ENCODE data around the gene ERN1.
"Not testable (repeated sequence)": the region's sequence is repeated elsewhere in the genome, so short reads cannot be mapped to it uniquely, and the experiment has no call there.

ERN1 gene

GRCh38 chr17:64129765-64130558 is at the start of gene ERN1:
ERN1 (minus strand) TSS chr17:64130144; CDS start chr17:64130029, 115 bp downstream.
- DNase-seq: peak; percentile 89 to 92

DNA sequence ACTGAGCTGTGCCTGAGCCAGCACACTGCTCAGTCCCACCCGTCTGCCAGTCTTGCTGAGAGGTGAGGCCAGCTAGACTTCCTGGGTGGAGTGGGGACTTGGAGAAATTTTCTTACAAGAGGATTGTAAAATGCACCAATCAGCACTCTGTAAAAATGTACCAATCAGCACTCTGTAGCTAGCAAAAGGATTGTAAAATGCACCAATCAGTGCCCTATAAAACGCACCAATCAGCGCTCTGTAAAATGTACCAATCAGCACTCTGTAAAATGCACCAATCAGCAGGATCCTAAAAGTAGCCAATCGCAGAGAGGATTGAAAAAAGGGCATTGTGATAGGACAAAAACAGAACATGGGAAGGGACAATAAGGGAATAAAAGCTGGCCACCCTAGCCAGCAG is 49.1 kb upstream of the ERN1 start:
- not testable (repeated sequence) for DNase-seq

- DNase-seq: no peak
Measured at GRCh38 chr17:64178011-64178825, 48.3 kb upstream of the ERN1 start.

- DNase-seq: no peak
Measured at GRCh38 chr17:64177311-64178010, 47.5 kb upstream of the ERN1 start.

GRCh38 chr17:64176556-64176955 is 46.6 kb upstream of the ERN1 start:
- no peak for DNase-seq

DNA sequence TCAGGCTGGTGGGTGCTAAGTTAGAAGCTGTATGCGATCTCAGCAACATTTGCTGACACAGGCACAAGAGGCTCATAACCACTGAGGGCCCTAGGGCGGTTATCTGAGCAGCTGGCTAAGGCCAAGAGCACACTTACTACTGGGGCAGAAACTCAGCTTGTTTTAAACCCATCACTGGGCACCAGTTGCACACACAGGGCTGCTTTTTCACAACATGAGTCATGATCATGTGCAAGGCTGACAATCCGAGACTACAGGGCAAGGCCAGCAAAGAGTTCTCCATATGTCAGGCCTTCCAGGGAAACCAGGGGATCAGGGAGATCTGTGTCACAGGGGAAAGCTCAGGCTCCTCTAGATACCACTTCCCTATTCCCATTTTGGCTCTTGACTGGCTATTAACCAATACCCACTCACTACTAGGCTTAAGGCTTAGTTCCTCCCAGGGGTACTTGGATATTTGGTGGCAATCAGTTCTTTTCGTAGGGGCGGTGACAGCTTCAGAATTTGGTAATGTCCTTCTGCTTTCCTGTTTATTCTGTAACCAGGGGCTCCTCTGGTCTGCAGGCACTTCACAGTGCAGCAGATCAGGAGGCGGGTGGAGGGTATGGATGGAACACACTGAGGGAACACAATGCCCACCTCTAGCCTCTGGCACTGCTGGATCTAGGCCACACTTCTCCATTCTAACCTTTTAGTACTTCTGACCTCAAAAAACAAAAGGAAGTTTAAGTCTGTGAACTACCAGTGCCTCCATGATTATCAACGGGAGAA is 44.9 kb upstream of the ERN1 start:
- no peak for DNase-seq

DNA sequence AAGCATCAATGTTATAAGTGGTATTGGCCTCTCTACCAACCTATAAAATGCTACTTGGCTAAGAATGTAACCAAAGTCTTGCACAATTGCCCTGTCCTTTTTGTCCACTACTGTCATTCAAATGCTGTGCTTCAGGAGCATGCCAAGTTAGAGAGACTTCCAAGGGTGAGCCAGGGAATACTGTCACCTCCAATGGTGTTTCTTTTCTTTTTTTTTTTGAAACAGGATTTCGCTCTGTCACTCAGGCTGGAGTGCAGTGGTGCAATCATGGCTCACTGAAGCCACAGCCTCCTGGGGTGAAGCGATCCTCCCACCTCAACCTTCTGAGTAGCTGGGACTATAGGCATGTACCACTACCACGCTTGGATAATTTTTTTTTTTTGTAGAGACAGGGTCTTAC is 43.7 kb upstream of the ERN1 start:
- DNase-seq: no peak

DNA sequence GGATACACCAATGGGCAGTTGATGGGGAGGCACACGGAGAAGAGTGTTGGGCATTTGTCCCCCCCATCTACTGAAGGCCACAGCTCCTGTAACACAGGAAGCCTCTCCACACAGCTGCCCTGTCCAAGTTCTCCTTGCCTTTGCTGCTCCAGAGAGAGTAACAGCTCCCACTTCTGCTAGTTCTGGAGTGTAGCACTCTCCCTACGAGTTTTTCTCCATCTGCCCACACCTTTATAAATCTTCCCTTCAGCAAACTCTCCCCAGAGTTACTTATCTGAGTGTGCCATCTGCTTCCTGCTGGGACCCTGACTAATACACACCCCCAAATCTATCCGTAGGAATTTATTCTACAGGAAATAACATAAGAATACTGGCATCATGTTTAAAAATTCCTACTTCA is 42.6 kb upstream of the ERN1 start:
- DNase-seq: no peak

GRCh38 chr17:64171041-64171440 is 41.1 kb upstream of the ERN1 start:
- DNase-seq: no peak

DNA sequence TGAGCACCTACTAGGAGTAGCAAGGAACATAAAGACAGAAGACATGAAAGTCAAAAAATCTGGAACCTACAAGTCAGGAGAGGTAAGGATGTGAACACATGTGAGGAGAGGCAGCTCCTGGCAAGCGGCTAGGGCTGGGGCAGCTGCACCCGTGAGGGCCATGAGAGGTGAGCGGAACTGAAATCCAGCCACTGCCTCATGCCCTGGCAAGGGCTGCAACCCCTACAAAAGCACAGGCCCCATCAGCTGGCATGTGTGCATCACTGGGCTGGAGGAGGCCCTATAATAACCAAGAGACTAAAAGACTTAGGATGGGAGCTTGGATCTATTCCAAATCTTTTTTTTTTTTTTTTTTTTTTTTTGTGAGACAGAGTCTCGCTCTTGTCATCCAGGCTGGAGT is 40.3 kb upstream of the ERN1 start:
- no peak for DNase-seq

GRCh38 chr17:64167666-64168065 is 37.7 kb upstream of the ERN1 start:
- DNase-seq: not testable (repeated sequence)

DNA sequence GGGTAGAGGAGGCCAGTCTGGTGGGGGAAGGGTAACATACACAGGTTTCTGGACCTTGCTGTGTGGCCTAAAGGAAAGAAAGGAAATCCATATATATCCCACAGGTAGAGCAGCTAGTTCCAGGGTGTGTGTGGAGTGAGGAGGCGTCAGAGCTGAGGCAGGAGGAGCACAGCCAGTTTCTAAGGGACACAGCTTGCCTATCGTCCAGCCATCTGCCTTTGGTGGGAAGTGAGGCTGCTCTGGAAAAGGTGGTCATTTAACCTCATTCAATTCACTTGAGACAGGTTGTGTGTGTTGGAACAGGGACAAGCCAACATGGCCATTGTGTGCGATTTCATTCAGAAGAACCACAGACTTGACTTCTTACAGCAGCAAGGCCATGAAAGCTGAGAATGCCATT is 36.9 kb upstream of the ERN1 start:
- DNase-seq: peak in 1 of 2 experiments; percentile 6

GRCh38 chr17:64165347-64165746 is 35.4 kb upstream of the ERN1 start:
- DNase-seq: no peak

GRCh38 chr17:64164596-64165285 is 34.8 kb upstream of the ERN1 start:
- DNase-seq: no peak

DNA sequence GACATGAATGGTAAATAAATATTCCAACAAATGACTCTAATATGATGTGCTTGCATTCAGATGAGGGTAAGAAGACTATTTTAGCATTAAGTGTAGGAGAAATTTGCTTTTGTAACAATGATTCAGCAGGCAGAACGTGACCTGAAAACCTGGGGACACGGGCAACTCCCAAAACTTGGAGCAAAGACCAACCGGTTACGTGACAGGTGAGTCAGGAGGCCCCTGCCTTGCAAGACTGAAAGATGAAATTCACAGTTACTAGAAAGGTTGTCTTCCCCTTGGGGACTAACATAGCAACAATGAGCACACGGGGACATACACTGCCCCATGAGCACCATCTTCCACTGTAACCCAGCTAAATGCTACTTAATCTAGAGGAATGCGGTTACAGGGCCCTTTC is 33.5 kb upstream of the ERN1 start:
- DNase-seq: no peak

- DNase-seq: no peak
Measured at GRCh38 chr17:64162554-64162953, 32.6 kb upstream of the ERN1 start.

GRCh38 chr17:64161380-64162176 is 31.6 kb upstream of the ERN1 start:
- no peak for DNase-seq

GRCh38 chr17:64160378-64160777 is 30.4 kb upstream of the ERN1 start:
- DNase-seq: no peak

DNA sequence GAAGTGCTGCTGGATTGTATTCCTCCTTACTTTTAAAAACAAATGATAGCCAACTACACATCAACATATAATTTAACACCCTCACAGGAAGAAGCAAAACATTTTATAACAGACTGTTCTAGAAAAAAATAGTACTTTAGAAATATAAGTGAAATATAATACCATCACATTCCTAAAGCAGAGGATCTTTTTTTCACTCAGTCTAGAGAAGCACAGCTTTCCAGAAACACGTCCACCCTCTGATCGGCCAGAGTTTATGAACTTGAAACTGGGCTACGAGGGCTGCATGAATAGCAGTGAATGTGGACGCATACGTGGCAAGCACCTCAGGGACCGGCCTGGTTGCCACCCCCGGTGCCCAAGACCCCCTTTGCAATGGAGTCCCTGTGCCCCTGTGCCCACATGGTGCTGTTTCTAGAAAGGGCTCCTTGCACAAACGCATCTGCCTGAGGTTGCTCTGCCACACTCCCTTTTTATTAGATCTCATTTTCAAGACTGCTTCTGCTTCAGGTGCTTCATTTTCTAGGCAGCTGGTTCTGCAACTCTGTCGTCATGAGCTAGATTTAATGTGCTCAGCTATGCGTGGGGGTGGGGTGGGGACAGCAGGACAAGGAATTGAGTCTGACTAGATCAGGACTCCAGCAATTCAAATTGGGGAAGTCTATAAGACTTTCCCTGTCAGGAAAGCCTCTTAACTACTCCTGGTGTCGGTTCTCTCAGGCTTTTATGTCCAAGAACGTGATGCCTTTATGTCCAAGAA is 29.1 kb upstream of the ERN1 start:
- no peak for DNase-seq

DNA sequence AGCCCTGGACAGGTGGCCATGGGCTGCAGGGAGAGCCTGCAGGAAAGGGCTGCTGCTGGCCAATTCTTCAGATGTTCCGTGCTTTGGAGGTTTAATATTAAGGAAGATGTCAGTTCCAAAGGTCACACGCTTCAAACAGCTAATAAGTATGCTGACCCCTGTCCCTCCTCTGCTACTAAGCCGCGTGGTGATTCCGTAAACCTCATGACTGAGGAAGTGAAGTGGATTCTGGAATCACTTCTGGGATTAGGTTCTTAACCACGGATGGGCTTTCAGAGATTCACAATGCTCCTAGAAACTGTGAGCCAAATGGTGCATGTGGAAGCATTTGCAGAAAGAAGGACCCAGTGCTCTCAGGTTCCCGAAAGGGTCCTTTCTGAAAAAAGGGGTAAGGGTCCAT is 28.5 kb upstream of the ERN1 start:
- no peak for DNase-seq
